Endothelial cell of umbilical vein (primary cell): ENCODE measurements around the gene BTG2. TPM values are rescaled to one million over a fixed set of nuclear protein-coding genes. Genes with fewer than 3 reads are reported as not detected.
A peak's percentile ranks its signal among the peaks of the same experiment; 100 is the strongest.

Source experiments
- BruUV-seq: library from RNA; stranded (reverse); fragments of 400-500 nt; replicated peaks from 2 replicates; lab custom pipeline; 2021; lab: Mats Ljungman, UMichigan
- CTCF ChIA-PET: fragments of 300-600, 350-600 bp; sonication (Branson Sonifier 250); formaldehyde crosslinking; loops from one replicate; lab custom pipeline; 2021; ENCODE audit warnings: antibody characterized with exemption, inconsistent platforms; lab: Charles Lee
- POLR2A ChIA-PET: fragments of 300-600, 350-600 bp; sonication (Branson Sonifier 250); formaldehyde crosslinking; loops from one replicate; lab custom pipeline; 2021; ENCODE audit warnings: antibody characterized with exemption, inconsistent platforms; lab: Charles Lee
- DNase-seq: peaks from one replicate; pipeline ENCODE4 v3.0.0-alpha.2; 2011; ENCODE audit warnings: low read depth, low spot score
- FAIRE-seq: peaks from 2 replicates; lab custom pipeline; 2011; peaks lifted over from hg19 to GRCh38; lab: Jason Lieb, UNC
- H2AFZ ChIP-seq: 2 replicates; pipeline ENCODE4 v1.6.0; 2012; ENCODE audit warnings: low read depth, low read length, control low read depth, inconsistent platforms
- H3K27ac ChIP-seq: 2 replicates; pipeline ENCODE4 v1.5.1; 2011; ENCODE audit warnings: low read depth, mild to moderate bottlenecking, control low read depth, low read length, moderate library complexity; ENCODE audit not compliant: insufficient read depth
- H3K27me3 ChIP-seq, 2 experiments: 2 replicates each; pipeline versions ENCODE4 v1.6.0 to v1.6.1; 2011; ENCODE audit warnings: low read length in 2 of 2, mixed read lengths in 1 of 2; ENCODE audit not compliant: control insufficient read depth in 2 of 2, insufficient read depth in 2 of 2
- H3K36me3 ChIP-seq, 2 experiments: 2 replicates in 1 of 2; 3 replicates in 1 of 2; pipeline ENCODE4 v1.5.1; 2011; ENCODE audit warnings: low read length in 2 of 2, mild to moderate bottlenecking in 1 of 2, moderate library complexity in 1 of 2; ENCODE audit not compliant: control insufficient read depth in 2 of 2, insufficient read depth in 2 of 2; ENCODE audit errors: extremely low read depth in 1 of 2
- H3K4me1 ChIP-seq: 3 replicates; pipeline ENCODE4 v1.5.1; 2011; ENCODE audit warnings: mild to moderate bottlenecking, low read length; ENCODE audit not compliant: control insufficient read depth, insufficient read depth; ENCODE audit errors: extremely low read depth
- H3K4me2 ChIP-seq: 2 replicates; pipeline ENCODE4 v1.6.1; 2011; ENCODE audit warnings: low read length, control low read depth, mixed read lengths; ENCODE audit not compliant: insufficient read depth
- H3K4me3 ChIP-seq, 3 experiments: fragments of 200-600 bp in 1 of 3; sonication (generic), shearing (Covaris generic) in 1 of 3; replicated peaks in 1 of 3; 2 replicates each; pipeline ENCODE4 v1.5.1; 2011 to 2016; ENCODE audit warnings: control low read depth in 3 of 3, low read length in 3 of 3, mild to moderate bottlenecking in 2 of 3, inconsistent platforms in 1 of 3, low read depth in 1 of 3, moderate library complexity in 1 of 3; ENCODE audit not compliant: insufficient read depth in 1 of 3
- H3K79me2 ChIP-seq: 2 replicates; pipeline ENCODE4 v1.6.0; 2012; ENCODE audit warnings: low read length, inconsistent platforms; ENCODE audit not compliant: control insufficient read depth, insufficient read depth
- H3K9ac ChIP-seq: replicated peaks from 2 replicates; pipeline ENCODE3; 2011; ENCODE audit warnings: low read length, control low read depth; ENCODE audit not compliant: insufficient read depth; ENCODE audit errors: extremely low read depth
- H3K9me1 ChIP-seq: replicated peaks from 3 replicates; pipeline ENCODE4 v1.6.0; 2011; ENCODE audit warnings: mild to moderate bottlenecking, low read length; ENCODE audit not compliant: control insufficient read depth, insufficient read depth; ENCODE audit errors: extremely low read depth
- H3K9me3 ChIP-seq: replicated peaks from 2 replicates; pipeline ENCODE4 v1.5.1; 2012; ENCODE audit warnings: low read length, inconsistent platforms; ENCODE audit not compliant: control insufficient read depth, insufficient read depth
- H4K20me1 ChIP-seq: replicated peaks from 2 replicates; pipeline ENCODE3; 2011; ENCODE audit warnings: mild to moderate bottlenecking, low read length; ENCODE audit not compliant: control insufficient read depth, insufficient read depth; ENCODE audit errors: extremely low read depth
- EZH2 ChIP-seq: IDR thresholded peaks from 2 replicates; pipeline ENCODE4 v1.6.1; 2012; ENCODE audit warnings: borderline replicate concordance, low read depth, mild to moderate bottlenecking, moderate library complexity, low read length, inconsistent platforms; ENCODE audit not compliant: severe bottlenecking
- JUN ChIP-seq: IDR thresholded peaks from 2 replicates; pipeline ENCODE4 v1.6.1; 2011; ENCODE audit warnings: borderline replicate concordance, low read depth; ENCODE audit not compliant: insufficient read length, insufficient read depth
- MYC ChIP-seq: IDR thresholded peaks from one replicate; pipeline ENCODE4 v1.6.1; 2011; ENCODE audit warnings: mild to moderate bottlenecking, low read depth, low read length
- POLR2AphosphoS5 ChIP-seq: IDR thresholded peaks from 2 replicates; pipeline ENCODE4 v1.6.1; 2012; ENCODE audit warnings: low read depth, mild to moderate bottlenecking, control low read depth, low read length, moderate library complexity; ENCODE audit not compliant: insufficient read depth
- dilution Hi-C: fragments of 300-500 bp; cut with MboI; formaldehyde crosslinking; loops from one replicate; pipeline ENCODE4 v1.15.0; 2019; ENCODE audit warnings: low sequenced_read_pairs; ENCODE audit not compliant: extremely low pct_ligation_motif_present
- intact Hi-C: fragments of 100-400 bp; cut with micrococcal nuclease; formaldehyde crosslinking; loops from one replicate; pipeline ENCODE4 v1.10.0; 2022
- polyA plus RNA-seq, 4 experiments: library from polyadenylated mRNA; depleted of rRNA in 3 of 4; stranded (reverse) in 3 of 4; unstranded in 1 of 4; fragments of >200 nt; gene quantifications; 2 replicates each; pipeline versions ENCODE4 v1.2.1 to v1.2.3, GENCODE V29; 2011 to 2012; ENCODE audit warnings: missing spikeins in 1 of 4
- total RNA-seq: library from RNA; stranded (reverse); gene quantifications from 2 replicates; pipeline ENCODE4 v1.2.3, GENCODE V29; 2021
- TF ChIP-seq, protein P1 (sequence below): IDR thresholded peaks from 2 replicates; pipeline ENCODE4 v1.6.1; 2011; ENCODE audit not compliant: insufficient read depth, insufficient read length

BTG2 gene
- total and polyA plus RNA-seq, 2 donors (not counting 3 experiments of a cell fraction or from before 2014, with no cell fraction given) = 35.6 to 50.1 TPM

DNA sequence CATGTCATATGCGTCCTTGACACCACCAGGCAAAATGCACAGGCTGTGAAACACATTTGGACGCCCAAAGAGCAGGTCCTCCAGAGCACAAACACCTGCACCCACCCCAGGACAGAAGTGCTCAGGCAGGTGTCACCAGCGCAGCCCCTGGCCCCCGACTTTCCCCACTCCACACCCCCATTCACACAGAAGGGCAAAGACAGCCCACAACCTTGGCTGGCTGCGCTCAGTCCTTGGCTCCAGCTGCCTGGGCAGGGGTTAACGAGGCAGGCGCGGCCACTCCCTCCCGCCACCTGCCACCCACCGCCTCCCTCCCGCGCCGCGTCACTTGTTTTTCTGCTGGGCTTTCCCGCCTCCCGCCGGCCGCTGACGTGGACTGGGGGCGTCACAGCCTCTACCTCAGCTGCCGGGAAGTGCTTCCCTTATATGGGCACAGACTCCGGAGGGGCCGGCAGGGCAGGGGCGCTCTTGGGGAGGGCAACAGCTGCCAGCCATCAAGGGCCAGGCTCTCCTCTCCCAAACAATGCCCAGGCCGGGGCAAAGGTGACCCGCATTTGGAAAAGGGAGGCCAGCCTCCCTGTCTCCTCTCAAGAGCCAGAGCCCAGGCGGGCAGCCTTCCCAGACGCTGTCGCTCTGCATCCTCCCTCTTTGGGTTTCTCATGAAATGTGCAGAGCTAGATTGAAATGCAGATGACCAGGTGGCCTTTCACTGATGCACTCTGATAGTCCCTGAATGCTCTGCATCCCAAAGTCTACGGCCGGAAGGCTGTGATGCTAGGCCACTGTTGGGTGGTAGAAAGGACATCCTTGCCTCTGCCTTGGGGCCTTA, 14.8 kb upstream of the BTG2 start:
- BruUV-seq = no TSS peak
- H2AFZ ChIP-seq = peak overlapping the region; percentile 62
- peak overlapping the region; percentile 7 for H3K4me2 ChIP-seq
- H3K4me3 ChIP-seq = no peak overlapping the region
- no peaks in the 10 kb centered on the region for H3K36me3 ChIP-seq
- no peaks in the 10 kb centered on the region for H3K9me3 ChIP-seq
- H3K27ac ChIP-seq = no peak overlapping the region
- TF ChIP-seq POLR2AphosphoS5 = no peak
- TF ChIP-seq JUN = no peak
- TF ChIP-seq, protein P1, sequence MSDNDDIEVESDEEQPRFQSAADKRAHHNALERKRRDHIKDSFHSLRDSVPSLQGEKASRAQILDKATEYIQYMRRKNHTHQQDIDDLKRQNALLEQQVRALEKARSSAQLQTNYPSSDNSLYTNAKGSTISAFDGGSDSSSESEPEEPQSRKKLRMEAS = no peak
- TF ChIP-seq EZH2 = no peak
- no peak for TF ChIP-seq MYC
- no peaks in the 10 kb centered on the region for H3K27me3 ChIP-seq
- POLR2A ChIA-PET = interaction anchor here (1.6 kb wide), 1 partner anchor 15 kb away, joined by 3 read pairs; the partner anchor contains the start of gene BTG2
- no peaks in the 10 kb centered on the region for H3K9me1 ChIP-seq
- CTCF ChIA-PET = interaction anchor here (0.9 to 11.1 kb wide), 7 partner anchors 18 to 52 kb away, joined by 3 to 91 read pairs (median 4); no protein-coding TSS in a partner anchor
- H4K20me1 ChIP-seq = no peaks in the 10 kb centered on the region
- peaks cover 15% of the 10 kb centered on the region for H3K4me1 ChIP-seq
- dilution Hi-C loops = no loop called here
- DNase-seq (peak; percentile 84), FAIRE-seq (peak; percentile 79)
- intact Hi-C loops = loop anchor here (1.0 to 2.0 kb wide), 3 partner anchors 15 to 36 kb away; partner anchors contain the start of gene BTG2
- no peak overlapping the region for H3K9ac ChIP-seq
- H3K79me2 ChIP-seq = no peaks in the 10 kb centered on the region
